GM10248 (cell line): ENCODE results near the gene C14orf132.

ENCODE experiments used
- CTCF ChIA-PET: fragments of 300-600 bp; sonication (Branson Sonifier 250); formaldehyde crosslinking; extraction: SDS; loops from one replicate; lab custom pipeline; 2021; ENCODE audit warnings: antibody characterized with exemption; lab: Yijun Ruan, JAX
- POLR2A ChIA-PET: fragments of 350-650 bp; sonication (Branson Sonifier 250); formaldehyde crosslinking; extraction: SDS; loops from one replicate; lab custom pipeline; 2020; ENCODE audit warnings: antibody characterized with exemption; lab: Yijun Ruan, JAX
- DNase-seq: peaks from one replicate; pipeline ENCODE4 v3.0.0; 2012; ENCODE audit errors: extremely low spot score
- CTCF ChIP-seq: IDR thresholded peaks from 2 replicates; pipeline ENCODE4 v1.5.1; 2012; ENCODE audit warnings: mild to moderate bottlenecking, low read depth; ENCODE audit errors: extremely low read depth, missing control alignments, control extremely low read depth

The C14orf132 gene

GRCh38 chr14:96058576-96059200 is 19.5 kb downstream of the C14orf132 start:
- ChIA-PET POLR2A (no interaction called here), CTCF (no interaction called here)
- no peak for DNase-seq
- TF ChIP-seq CTCF = no peak

GRCh38 chr14:96059519-96060135 is 20.5 kb downstream of the C14orf132 start:
- CTCF ChIA-PET = interaction anchor here (1.2 kb wide), 1 partner anchor 13 kb away, joined by 3 read pairs; no protein-coding TSS in a partner anchor

GRCh38 chr14:96060186-96060933 is 21.2 kb downstream of the C14orf132 start:
- no peak for TF ChIP-seq CTCF
- ChIA-PET POLR2A (no interaction called here), CTCF (interaction anchor here (0.7 to 1.5 kb wide), 3 partner anchors 11 to 213 kb away, joined by 3 read pairs; no protein-coding TSS in a partner anchor)
- DNase-seq = no peak

More at GRCh38 chr14:96059519-96060135, 20.5 kb downstream of the C14orf132 start:
- DNase-seq = no peak
- POLR2A ChIA-PET = no interaction called here
- no peak for TF ChIP-seq CTCF

GRCh38 chr14:96062010-96062409 is 22.8 kb downstream of the C14orf132 start:
- CTCF ChIA-PET = interaction anchor here (1.6 kb wide), 1 partner anchor 10 kb away, joined by 4 read pairs; no protein-coding TSS in a partner anchor
- DNase-seq = no peak
- POLR2A ChIA-PET = no interaction called here
- no peak for TF ChIP-seq CTCF

GRCh38 chr14:96062506-96062905 is 23.3 kb downstream of the C14orf132 start:
- ChIA-PET POLR2A (no interaction called here), CTCF (interaction anchor here (1.6 kb wide), 1 partner anchor 11 kb away, joined by 4 read pairs; no protein-coding TSS in a partner anchor)
- no peak for TF ChIP-seq CTCF
- DNase-seq = no peak

GRCh38 chr14:96064866-96065265 is 25.7 kb downstream of the C14orf132 start:
- no peak for DNase-seq
- TF ChIP-seq CTCF = no peak
- ChIA-PET POLR2A (no interaction called here), CTCF (no interaction called here)
